Mesodermal cell (in vitro differentiated cells): ENCODE data around the gene ZNF236.

Source experiments
- H3K27ac ChIP-seq: 2 replicates; pipeline ENCODE4 v1.7.0; 2013; ENCODE audit warnings: mild to moderate bottlenecking, low read depth, low read length, moderate library complexity; ENCODE audit not compliant: severe bottlenecking
- H3K36me3 ChIP-seq: 2 replicates; pipeline ENCODE4 v1.7.1; 2013; ENCODE audit warnings: mild to moderate bottlenecking, low read length, moderate library complexity; ENCODE audit not compliant: control insufficient read depth, insufficient read depth
- H3K4me1 ChIP-seq: one replicate; pipeline ENCODE4 v1.7.1; 2013; ENCODE audit warnings: mild to moderate bottlenecking, low read length; ENCODE audit not compliant: insufficient read depth, control insufficient read depth, poor library complexity, severe bottlenecking
- H3K4me3 ChIP-seq: 2 replicates; pipeline ENCODE4 v1.7.0; 2013; ENCODE audit warnings: low read length, control low read depth, mild to moderate bottlenecking; ENCODE audit not compliant: insufficient read depth, poor library complexity, severe bottlenecking; ENCODE audit errors: extremely low read depth
- H3K9me3 ChIP-seq: 2 replicates; pipeline ENCODE4 v1.7.1; 2013; ENCODE audit warnings: mild to moderate bottlenecking, low read length, moderate library complexity; ENCODE audit not compliant: control insufficient read depth
- WGBS, 2 experiments: methylation state at CpG; one replicate each; pipeline ENCODE4 v1.1.5; 2013; ENCODE audit warnings: missing lambda C conversion rate in 2 of 2; ENCODE audit not compliant: insufficient coverage in 2 of 2; 5-methylcytosine and 5-hydroxymethylcytosine counted together

The ZNF236 gene

GRCh38 chr18:77008576-77009315 is 186.4 kb downstream of the ZNF236 start:
- Histone ChIP-seq H3K27ac (no peak overlapping the region), H3K4me1 (no peaks in the 10 kb centered on the region), H3K9me3 (no peaks in the 10 kb centered on the region), H3K4me3 (no peak overlapping the region), H3K36me3 (no peaks in the 10 kb centered on the region)
- 88 to 93% methylated on average over 13 to 19 of the region's 23 CpGs for WGBS, 2 experiments

- H3K4me3 ChIP-seq = no peak overlapping the region
- H3K9me3 ChIP-seq = no peaks in the 10 kb centered on the region
- H3K36me3 ChIP-seq = no peaks in the 10 kb centered on the region
- 88 to 93% methylated on average over 13 to 19 of the region's 19 CpGs for WGBS, 2 experiments
- H3K4me1 ChIP-seq = no peaks in the 10 kb centered on the region
- H3K27ac ChIP-seq = no peak overlapping the region
These were observed 187.3 kb downstream of the ZNF236 start for GRCh38 chr18:77009675-77010074.

GRCh38 chr18:77012120-77012519 is 189.8 kb downstream of the ZNF236 start:
- no peak overlapping the region for H3K27ac ChIP-seq
- no peak overlapping the region for H3K4me3 ChIP-seq
- WGBS, 2 experiments = 92 to 98% methylated on average over 6 to 7 of the region's 8 CpGs
- H3K36me3 ChIP-seq = no peaks in the 10 kb centered on the region
- H3K9me3 ChIP-seq = no peaks in the 10 kb centered on the region
- H3K4me1 ChIP-seq = no peaks in the 10 kb centered on the region

GRCh38 chr18:77012806-77013541 is 190.6 kb downstream of the ZNF236 start:
- Histone ChIP-seq H3K36me3 (no peaks in the 10 kb centered on the region), H3K4me1 (no peaks in the 10 kb centered on the region), H3K4me3 (no peak overlapping the region), H3K9me3 (no peaks in the 10 kb centered on the region), H3K27ac (no peak overlapping the region)
- WGBS, 2 experiments = 94 to 97% methylated on average over 3 to 5 of the region's 6 CpGs

GRCh38 chr18:77013811-77014521 is 191.6 kb downstream of the ZNF236 start:
- H3K4me1 ChIP-seq = no peaks in the 10 kb centered on the region
- H3K4me3 ChIP-seq = no peak overlapping the region
- WGBS, 2 experiments = 87 to 90% methylated on average over 9 to 16 of the region's 18 CpGs
- H3K36me3 ChIP-seq = no peaks in the 10 kb centered on the region
- H3K27ac ChIP-seq = no peak overlapping the region
- no peaks in the 10 kb centered on the region for H3K9me3 ChIP-seq

GRCh38 chr18:77014538-77014937 is 192.2 kb downstream of the ZNF236 start:
- no peaks in the 10 kb centered on the region for H3K36me3 ChIP-seq
- 96% methylated on average over 4 of the region's 5 CpGs; no CpG with 5 or more reads in 1 of the 2 experiments for WGBS, 2 experiments
- H3K9me3 ChIP-seq = no peaks in the 10 kb centered on the region
- no peak overlapping the region for H3K4me3 ChIP-seq
- H3K4me1 ChIP-seq = no peaks in the 10 kb centered on the region
- no peak overlapping the region for H3K27ac ChIP-seq

- H3K36me3 ChIP-seq = no peaks in the 10 kb centered on the region
- H3K4me1 ChIP-seq = no peaks in the 10 kb centered on the region
- no peak overlapping the region for H3K27ac ChIP-seq
- no peaks in the 10 kb centered on the region for H3K9me3 ChIP-seq
- WGBS, 2 experiments = 80 to 87% methylated on average over 4 of the region's 4 CpGs
- no peak overlapping the region for H3K4me3 ChIP-seq
These were observed 192.8 kb downstream of the ZNF236 start for GRCh38 chr18:77015169-77015568.

GRCh38 chr18:77015771-77016710 is 193.7 kb downstream of the ZNF236 start:
- Histone ChIP-seq H3K9me3 (no peaks in the 10 kb centered on the region), H3K27ac (no peak overlapping the region), H3K36me3 (no peaks in the 10 kb centered on the region), H3K4me1 (no peaks in the 10 kb centered on the region), H3K4me3 (no peak overlapping the region)
- WGBS, 2 experiments = 86 to 89% methylated on average over 14 of the region's 16 CpGs

- WGBS, 2 experiments = 93 to 94% methylated on average over 16 of the region's 16 CpGs
- H3K27ac ChIP-seq = no peak overlapping the region
- H3K4me3 ChIP-seq = no peak overlapping the region
- no peaks in the 10 kb centered on the region for H3K4me1 ChIP-seq
- H3K9me3 ChIP-seq = no peaks in the 10 kb centered on the region
- no peaks in the 10 kb centered on the region for H3K36me3 ChIP-seq
These were observed 194.6 kb downstream of the ZNF236 start for GRCh38 chr18:77016936-77017335.

GRCh38 chr18:77017355-77017754 is 195.0 kb downstream of the ZNF236 start:
- no peaks in the 10 kb centered on the region for H3K36me3 ChIP-seq
- H3K27ac ChIP-seq = no peak overlapping the region
- no peak overlapping the region for H3K4me3 ChIP-seq
- no peaks in the 10 kb centered on the region for H3K4me1 ChIP-seq
- no peaks in the 10 kb centered on the region for H3K9me3 ChIP-seq
- WGBS, 2 experiments = 87 to 89% methylated on average over 5 to 6 of the region's 6 CpGs
